HG03039 (cell line): Measurements from ENCODE around the gene SLC6A20.

ENCODE experiments used
- ATAC-seq: cut with Tn5 transposase; IDR thresholded peaks from one replicate; pipeline ENCODE4 v1.9.1; 2021; ENCODE audit warnings: mild to moderate bottlenecking, moderate library complexity; ENCODE audit not compliant: unreplicated experiment

Gene SLC6A20

GRCh38 chr3:45803252-45803935 lies 7.1 kb upstream of the SLC6A20 start:
- ATAC-seq: no peak

- no peak for ATAC-seq
Observed at GRCh38 chr3:45802146-45802545, 5.8 kb upstream of the SLC6A20 start.

GRCh38 chr3:45800611-45801010 lies 4.3 kb upstream of the SLC6A20 start:
- no peak for ATAC-seq

DNA sequence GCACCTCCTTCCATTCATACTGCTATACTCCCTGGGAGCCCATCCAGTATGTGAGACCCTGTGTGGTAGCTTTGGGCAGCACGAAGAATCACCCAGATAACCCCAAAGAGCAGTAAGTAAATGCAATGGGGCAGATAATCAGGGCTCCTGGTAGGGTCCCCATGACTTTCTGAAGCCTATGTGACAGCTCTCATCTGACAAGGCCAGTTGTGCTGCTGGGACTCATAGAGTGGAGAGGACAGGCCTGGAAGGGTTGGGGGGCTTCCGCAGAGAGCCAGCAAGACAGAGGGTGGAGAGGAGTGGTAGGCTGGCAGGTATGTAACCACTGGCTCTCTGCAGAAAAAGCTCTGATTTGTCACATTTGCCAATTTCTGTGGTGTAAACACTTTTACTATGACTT lies 3.2 kb upstream of the SLC6A20 start:
- ATAC-seq: no peak

DNA sequence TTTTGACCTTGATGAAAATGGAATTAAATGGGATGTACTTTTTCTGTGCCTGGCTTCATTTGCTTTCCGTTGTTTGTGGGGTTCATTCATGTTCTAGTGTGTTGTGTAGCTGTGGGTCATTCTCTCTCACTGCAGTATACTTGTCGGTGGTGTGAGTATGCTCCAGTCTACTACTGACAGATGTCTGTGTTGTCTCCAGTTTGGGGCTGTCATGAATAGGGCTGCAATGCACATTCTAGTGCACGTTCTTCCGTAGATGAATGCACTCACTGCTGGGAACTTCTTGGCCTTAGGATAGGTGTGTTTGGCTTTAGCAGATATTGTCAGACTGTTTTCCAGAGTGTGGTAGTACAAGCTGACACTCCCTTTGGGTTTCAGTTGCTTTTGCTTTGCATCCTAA lies 1.7 kb upstream of the SLC6A20 start:
- no peak for ATAC-seq

DNA sequence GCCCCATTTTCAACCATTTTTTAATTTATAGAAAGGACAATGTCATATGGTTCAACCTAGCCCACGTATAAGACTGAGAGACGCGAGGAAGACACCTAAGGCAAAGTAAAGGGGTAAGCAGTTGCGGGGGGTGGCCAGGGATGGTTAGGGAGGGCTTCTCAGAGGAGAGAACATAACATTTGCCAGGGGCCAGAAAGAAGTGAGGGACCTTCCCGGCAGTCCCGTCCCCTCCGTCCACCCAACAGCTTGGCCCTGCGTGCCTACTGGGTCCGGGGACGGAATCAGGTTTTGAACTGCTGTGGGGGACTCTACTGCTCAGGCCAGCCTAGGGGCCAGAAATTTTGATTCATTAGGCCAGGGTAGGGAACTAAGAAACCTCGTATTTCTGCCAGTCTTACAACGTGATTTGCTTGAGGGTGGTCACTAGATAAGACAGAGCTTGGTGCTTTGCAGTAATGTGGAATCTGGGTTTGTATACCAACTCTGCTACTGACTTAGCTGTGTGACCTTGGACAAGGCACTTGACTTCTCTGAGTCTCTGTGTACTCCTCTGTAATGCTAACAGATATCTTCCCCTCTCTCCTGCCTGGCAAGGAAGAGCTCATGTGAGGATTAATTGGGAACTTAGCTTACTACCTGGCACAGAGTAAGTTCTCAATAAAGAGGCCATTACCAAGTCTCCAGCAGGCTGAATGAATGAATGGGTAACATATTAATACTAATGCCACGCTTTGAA lies 734 bp upstream of the SLC6A20 start:
- ATAC-seq: no peak

DNA sequence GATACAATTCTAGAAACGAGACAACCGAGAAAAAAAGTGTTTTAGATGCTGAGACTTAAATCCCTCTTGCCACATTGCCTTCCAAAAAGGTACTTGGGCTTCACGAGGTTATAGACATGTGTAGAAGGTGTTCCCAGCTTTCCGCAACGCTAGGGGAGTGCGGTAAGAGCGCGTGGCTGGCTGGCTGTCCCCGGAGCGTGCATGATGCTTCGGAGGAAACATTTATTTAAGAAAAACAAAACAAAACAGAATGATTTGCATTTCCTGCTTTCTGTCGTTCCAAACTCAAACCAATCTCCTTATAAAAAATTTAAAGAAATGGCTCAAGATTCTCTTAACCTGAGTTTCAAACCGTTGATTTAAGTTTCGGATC lies 841 bp downstream of the SLC6A20 start:
- no peak for ATAC-seq

- ATAC-seq: no peak
Observed at GRCh38 chr3:45794660-45795059, 1.7 kb downstream of the SLC6A20 start.

DNA sequence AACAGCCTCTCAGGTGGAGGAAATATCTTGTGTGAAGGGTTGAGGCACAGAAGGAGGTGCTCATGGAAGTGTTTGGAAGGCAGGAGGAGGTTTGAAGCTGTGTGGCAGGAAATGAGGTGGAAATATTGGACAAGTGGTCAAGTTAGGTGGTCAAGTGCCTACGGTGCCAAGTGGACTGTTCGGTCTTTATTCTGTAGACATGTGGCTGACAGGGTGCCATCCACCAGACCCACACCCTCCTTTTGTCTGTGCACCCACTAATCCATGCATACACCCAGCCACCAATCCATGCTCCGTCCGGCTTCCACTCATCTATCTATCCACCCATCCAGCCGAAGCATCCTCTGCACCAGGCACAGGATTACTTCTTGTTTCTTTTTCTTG lies 2.2 kb downstream of the SLC6A20 start:
- ATAC-seq: no peak

- no peak for ATAC-seq
Observed at GRCh38 chr3:45793482-45794176, 2.7 kb downstream of the SLC6A20 start.

DNA sequence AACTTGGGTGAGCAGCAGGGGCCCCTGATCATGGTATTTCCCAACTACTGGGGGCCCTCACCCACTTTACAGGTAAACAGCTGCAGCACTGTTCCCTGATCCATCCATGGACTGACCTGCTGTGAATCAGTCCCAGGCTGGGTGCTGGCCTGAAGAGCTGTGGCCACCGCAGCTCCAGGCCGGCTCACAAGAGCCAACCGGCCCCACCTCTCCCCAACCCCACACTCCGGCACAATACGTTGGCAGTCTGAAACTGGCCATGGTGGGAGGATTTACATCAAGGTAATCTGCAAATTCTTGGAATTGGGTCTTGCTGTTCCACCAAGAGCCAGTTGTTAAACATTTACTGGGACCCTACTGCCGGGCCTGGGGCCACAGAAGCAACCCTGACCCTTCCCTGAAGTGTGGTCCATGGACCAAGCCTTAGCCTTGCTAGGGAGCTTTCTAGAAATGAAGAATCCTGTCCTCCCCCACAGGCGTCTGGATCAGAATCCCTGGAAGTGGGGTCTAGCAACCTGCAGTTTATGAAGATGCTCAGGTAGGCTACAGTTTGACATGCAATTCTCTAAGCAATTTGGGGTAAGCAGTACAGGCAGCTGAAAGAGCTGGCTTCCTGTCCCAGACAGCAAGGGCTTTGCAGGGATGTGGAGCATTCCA lies 3.7 kb downstream of the SLC6A20 start:
- ATAC-seq: no peak

GRCh38 chr3:45792036-45792435 lies 4.3 kb downstream of the SLC6A20 start:
- no peak for ATAC-seq

DNA sequence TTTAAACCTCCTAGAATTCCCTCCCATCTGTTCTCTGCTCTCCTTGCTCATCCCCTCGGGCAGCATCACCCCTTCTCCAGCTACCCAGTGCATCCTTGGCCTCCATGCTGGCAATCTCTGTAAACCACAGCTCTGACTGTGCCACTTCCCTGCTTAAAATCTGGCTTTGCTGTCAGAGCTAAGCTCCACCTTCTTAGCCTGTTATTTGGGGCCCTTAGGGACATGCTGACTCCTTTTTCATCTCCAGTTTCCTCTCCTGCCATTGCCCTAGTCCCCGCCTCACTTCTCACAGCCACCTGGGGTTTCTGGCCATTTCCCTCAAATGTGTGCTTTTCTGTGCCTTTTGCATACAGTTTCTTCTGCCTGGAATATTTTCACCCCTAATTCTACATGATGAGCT lies 5.7 kb downstream of the SLC6A20 start:
- ATAC-seq: no peak

DNA sequence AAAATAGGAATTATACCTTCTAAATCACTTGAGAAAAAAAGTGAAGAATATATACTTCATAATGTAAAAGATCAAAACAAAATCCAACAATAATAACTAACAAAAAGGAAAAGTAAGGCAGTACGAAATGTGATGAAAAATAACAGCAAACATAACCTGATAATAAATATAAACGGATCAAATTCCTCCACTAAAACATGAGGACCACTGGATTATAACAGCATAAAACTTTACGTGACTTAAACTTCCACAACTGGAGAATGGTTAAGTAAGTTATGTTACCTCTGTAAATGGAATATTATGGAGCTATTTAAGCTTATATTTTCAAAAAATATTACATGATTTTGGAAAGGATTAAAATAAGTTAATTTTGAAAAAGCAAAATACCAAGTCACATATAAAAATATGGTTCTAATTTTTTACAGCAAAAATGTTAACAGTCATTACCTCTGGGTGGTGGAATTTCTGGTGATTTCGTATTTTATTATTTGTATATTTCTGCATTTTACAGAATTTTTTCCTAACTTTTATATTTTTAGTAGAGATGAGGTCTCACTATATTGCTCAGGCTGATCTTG lies 7.0 kb downstream of the SLC6A20 start:
- ATAC-seq: no peak

- no peak for ATAC-seq
Observed at GRCh38 chr3:45787551-45787950, 8.8 kb downstream of the SLC6A20 start.

DNA sequence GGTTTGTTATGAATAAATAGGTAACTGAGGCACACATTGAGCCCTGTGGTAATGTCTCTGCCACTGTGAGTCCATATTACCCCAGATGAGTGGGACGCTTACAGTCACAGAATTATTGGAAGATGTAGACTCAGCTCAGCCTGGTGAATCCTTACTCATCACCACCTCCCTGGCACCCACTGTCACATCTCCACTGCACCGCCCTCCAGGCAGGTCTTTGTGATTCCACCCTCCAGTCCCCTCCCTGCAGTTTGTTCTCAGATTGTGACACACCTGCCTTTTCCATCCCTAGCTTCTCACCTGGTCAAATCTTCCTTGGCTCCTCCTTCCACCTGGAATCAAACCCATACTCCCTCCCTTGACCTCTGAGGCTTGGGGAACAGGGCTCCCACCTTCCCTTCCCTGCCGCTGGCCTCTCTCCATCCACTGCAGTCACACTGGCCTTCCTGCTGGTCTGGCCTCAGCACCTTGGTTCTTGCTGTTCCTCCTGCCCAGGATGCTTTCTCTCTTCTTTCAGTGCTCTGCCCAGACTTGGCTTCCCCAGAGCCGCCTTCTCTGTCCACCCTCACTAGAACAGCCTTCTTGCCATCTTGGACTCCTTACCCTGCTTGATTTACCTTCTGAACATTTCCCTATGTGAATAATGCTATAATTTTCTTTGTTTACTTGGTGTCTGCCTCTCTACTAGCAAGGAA lies 9.4 kb downstream of the SLC6A20 start:
- ATAC-seq: no peak

DNA sequence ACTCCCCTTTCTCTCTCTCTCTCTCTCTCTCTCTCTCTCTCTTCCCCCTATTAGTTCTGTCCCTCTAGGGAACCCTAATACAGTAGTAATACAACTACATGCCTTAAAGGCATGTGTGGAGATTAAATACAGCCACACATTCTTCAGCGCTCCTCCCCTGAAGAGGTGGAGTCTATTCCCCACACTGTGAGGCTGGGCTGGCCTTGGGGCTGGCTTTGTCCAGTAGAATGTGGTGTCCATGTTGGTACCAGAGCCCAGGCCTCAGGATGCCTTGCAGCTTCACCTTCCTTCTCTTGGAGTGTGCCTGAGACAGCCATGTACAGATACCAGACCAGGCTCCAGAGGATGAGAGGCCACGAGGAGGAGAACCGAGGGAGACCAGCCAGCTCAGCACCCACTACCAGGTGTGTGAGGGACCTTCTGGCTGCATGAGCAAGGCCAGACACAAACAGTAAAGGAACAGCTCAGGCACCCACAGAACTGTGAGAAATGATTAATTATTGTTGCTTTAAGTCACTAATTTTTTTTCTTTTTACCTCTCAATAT lies 10.7 kb downstream of the SLC6A20 start:
- ATAC-seq: no peak

- ATAC-seq: no peak
Observed at GRCh38 chr3:45783667-45784066, 12.7 kb downstream of the SLC6A20 start.

- ATAC-seq: no peak
Observed at GRCh38 chr3:45782381-45782780, 14.0 kb downstream of the SLC6A20 start.

DNA sequence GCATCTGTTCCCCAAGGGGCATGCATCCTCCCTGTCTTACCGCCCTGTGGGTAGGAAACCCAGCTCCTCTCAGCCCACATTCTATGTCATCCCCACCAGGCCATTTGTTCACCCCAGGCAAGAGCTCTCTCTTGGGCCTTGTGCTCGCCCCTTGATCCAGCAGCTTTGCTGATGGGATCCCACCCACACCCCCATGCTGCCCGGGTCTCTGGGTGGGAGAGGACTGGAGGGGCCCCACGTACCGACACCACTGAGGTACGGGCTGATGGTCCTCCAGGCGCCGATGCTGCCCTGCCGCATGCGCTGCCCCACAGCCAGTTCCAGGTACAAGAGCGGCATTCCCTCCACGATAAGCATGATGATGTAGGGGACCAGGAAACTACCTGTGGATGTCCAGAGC lies 14.5 kb downstream of the SLC6A20 start:
- ATAC-seq: no peak
